ENCODE results near the gene GRID2IP. TPM values are rescaled to one million over a fixed set of nuclear protein-coding genes. Genes with fewer than 3 reads are reported as not detected.

The GRID2IP gene
- total and polyA plus RNA-seq, 2 of the 13 experiments (the other 11 are each of a cell fraction or from before 2014, with no cell fraction given), result 0.03 TPM; not detected in 1

DNA sequence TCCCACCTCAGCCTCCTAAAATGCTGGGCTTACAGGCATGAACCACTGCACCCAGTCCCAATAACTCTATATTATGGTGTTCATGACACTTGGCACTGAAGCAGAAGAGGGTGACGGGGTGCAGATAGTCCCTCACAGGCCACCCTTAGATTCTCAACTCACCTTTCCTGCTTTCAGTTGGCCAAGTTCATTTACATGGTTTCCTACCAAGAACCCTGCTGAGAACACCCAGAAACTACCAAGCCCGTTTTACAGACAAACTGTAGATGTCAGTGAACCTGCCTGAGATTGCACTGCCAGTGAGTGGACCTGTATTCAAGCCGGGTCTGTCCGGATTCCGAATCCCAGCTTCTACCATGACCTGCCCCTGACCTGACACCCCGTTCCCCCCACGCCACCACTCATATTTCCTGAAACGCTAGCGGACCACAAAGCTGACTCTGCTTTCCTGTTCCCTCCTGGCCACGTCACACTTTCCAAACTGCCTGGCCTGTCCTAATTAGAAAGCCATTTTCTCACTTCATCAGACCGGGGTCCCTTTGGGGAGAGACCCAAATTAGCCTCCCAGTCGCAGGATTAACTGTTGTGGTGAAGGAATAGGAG, 17.3 kb downstream of the GRID2IP start:
- Histone ChIP-seq H3K9me3 (ENCODE audit: low read length) (no peaks in the 10 kb centered on the region), H3K4me2 (ENCODE audit: low read depth, low read length) (no peak overlapping the region), H3K9ac (ENCODE audit: insufficient read depth, low read depth, low read length) (no peak overlapping the region), H3K27ac (ENCODE audit: extremely low read length, insufficient read depth, low read length) (no peak overlapping the region), H3K4me1 (ENCODE audit: insufficient read depth, low read length) (peaks cover 25% of the 10 kb centered on the region), H3K27me3 (ENCODE audit: control insufficient read depth in 1 of 2, insufficient read depth in 2 of 2, low read length in 2 of 2) (peaks cover 16 to 48% of the 10 kb centered on the region in 2 experiments), H4K20me1 (ENCODE audit: insufficient read depth, low read length) (no peaks in the 10 kb centered on the region), H3K4me3 (replicated peaks in 1 of 3; ENCODE audit: insufficient read depth in 1 of 3, low read depth in 2 of 3, low read length in 3 of 3) (no peak overlapping the region), H3K79me2 (ENCODE audit: insufficient read depth, low read length) (no peaks in the 10 kb centered on the region), H3K36me3 (replicated peaks in 1 of 2; ENCODE audit: control insufficient read depth in 1 of 2, insufficient read depth in 2 of 2, low read length in 2 of 2) (no peaks in the 10 kb centered on the region), H2AFZ (ENCODE audit: low read length) (no peak overlapping the region)
- CTCF ChIA-PET (ENCODE audit: low intra/inter-chr PET ratio, low total read pairs), result no interaction called here
- no peak for ATAC-seq
- no TSS peak for BruUV-seq (replicated peaks)
- intact Hi-C loops (cut with micrococcal nuclease; ENCODE audit: unreplicated experiment), result no loop called here
- in situ Hi-C loops (cut with HindIII; ENCODE audit: extremely low pct_ligation_motif_present, low pct_unique_long_range_greater_than_20kb), result no loop called here
- POLR2A ChIA-PET, result no interaction called here
- DNase-seq (ENCODE audit: low spot score), result no peak
- WGBS (ENCODE audit: low lambda C conversion rate), result 25% methylated on average over 12 of the region's 12 CpGs
- TF ChIP-seq SAFB2 (CRISPR knock-in tag; IDR thresholded peaks at IDR 0.05; ENCODE audit: borderline replicate concordance, low read depth) (no peak), CREB1 (IDR thresholded peaks at IDR 0.05) (peak; percentile 43; the same call in 1 of the 2 replicates), CREB1 (CRISPR knock-in tag; IDR thresholded peaks at IDR 0.05) (no peak)
- FAIRE-seq, result no peak

DNA sequence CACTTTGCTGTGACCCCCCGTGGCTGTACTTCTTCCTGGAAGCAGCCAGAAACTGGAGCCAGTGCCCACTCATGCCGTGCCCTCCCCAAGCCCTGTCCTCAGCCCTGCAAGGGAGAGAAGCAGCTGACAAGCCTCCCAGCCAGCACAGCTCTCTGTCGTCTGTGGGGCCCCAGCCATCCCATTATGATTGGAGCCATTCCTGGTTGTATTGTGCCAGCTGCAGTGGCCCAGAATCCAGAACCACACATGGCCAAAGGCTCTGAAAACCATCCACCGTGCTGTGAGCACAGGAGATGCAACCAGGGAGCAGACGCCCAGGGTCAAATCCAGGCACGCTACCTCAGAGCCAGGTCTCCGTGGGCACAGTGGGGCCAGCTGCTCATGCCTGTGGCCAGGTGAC, 18.7 kb downstream of the GRID2IP start:
- ATAC-seq, result no peak; the same call in 2 of the 3 replicates

More for the DNA sequence above, 18.7 kb downstream of the GRID2IP start:
- BruUV-seq (replicated peaks), result no TSS peak
- in situ Hi-C loops (cut with HindIII; ENCODE audit: extremely low pct_ligation_motif_present, low pct_unique_long_range_greater_than_20kb) (no loop called here), intact Hi-C loops (cut with micrococcal nuclease; ENCODE audit: unreplicated experiment) (no loop called here)
- Histone ChIP-seq H3K79me2 (ENCODE audit: insufficient read depth, low read length) (no peaks in the 10 kb centered on the region), H3K27ac (ENCODE audit: extremely low read length, insufficient read depth, low read length) (no peak overlapping the region), H3K4me3 (replicated peaks in 1 of 3; ENCODE audit: insufficient read depth in 1 of 3, low read depth in 2 of 3, low read length in 3 of 3) (no peak overlapping the region), H3K27me3 (ENCODE audit: control insufficient read depth in 1 of 2, insufficient read depth in 2 of 2, low read length in 2 of 2) (peaks cover 16 to 61% of the 10 kb centered on the region in 2 experiments), H3K36me3 (replicated peaks in 1 of 2; ENCODE audit: control insufficient read depth in 1 of 2, insufficient read depth in 2 of 2, low read length in 2 of 2) (no peaks in the 10 kb centered on the region), H2AFZ (ENCODE audit: low read length) (no peak overlapping the region), H3K9ac (ENCODE audit: insufficient read depth, low read depth, low read length) (no peak overlapping the region), H3K4me2 (ENCODE audit: low read depth, low read length) (no peak overlapping the region), H3K4me1 (ENCODE audit: insufficient read depth, low read length) (peaks cover 25% of the 10 kb centered on the region), H4K20me1 (ENCODE audit: insufficient read depth, low read length) (no peaks in the 10 kb centered on the region), H3K9me3 (ENCODE audit: low read length) (no peaks in the 10 kb centered on the region)
- POLR2A ChIA-PET, result no interaction called here
- 27% methylated on average over 3 of the region's 7 CpGs for WGBS (ENCODE audit: low lambda C conversion rate)
- FAIRE-seq (no peak), DNase-seq (ENCODE audit: low spot score) (no peak)
- TF ChIP-seq, protein P1, sequence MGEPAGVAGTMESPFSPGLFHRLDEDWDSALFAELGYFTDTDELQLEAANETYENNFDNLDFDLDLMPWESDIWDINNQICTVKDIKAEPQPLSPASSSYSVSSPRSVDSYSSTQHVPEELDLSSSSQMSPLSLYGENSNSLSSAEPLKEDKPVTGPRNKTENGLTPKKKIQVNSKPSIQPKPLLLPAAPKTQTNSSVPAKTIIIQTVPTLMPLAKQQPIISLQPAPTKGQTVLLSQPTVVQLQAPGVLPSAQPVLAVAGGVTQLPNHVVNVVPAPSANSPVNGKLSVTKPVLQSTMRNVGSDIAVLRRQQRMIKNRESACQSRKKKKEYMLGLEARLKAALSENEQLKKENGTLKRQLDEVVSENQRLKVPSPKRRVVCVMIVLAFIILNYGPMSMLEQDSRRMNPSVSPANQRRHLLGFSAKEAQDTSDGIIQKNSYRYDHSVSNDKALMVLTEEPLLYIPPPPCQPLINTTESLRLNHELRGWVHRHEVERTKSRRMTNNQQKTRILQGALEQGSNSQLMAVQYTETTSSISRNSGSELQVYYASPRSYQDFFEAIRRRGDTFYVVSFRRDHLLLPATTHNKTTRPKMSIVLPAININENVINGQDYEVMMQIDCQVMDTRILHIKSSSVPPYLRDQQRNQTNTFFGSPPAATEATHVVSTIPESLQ (CRISPR knock-in tag; conservative IDR thresholded peaks at IDR 0.05), result no peak
- TF ChIP-seq ZKSCAN8 (CRISPR knock-in tag; IDR thresholded peaks at IDR 0.05; ENCODE audit: borderline replicate concordance) (no peak), ZNF746 (CRISPR knock-in tag; IDR thresholded peaks at IDR 0.05) (no peak), ZNF709 (CRISPR knock-in tag; IDR thresholded peaks at IDR 0.05) (no peak), EED (CRISPR knock-in tag; IDR thresholded peaks at IDR 0.05) (no peak), TBP (CRISPR knock-in tag; IDR thresholded peaks at IDR 0.05) (no peak), TOE1 (CRISPR knock-in tag; IDR thresholded peaks at IDR 0.05) (no peak), RFXAP (CRISPR knock-in tag; IDR thresholded peaks at IDR 0.05; ENCODE audit: borderline replicate concordance) (no peak), ZNF251 (CRISPR knock-in tag; IDR thresholded peaks at IDR 0.05) (no peak), EZH2 (conservative IDR thresholded peaks at IDR 0.05; ENCODE audit: low read depth, low read length) (no peak)
- TF ChIP-seq, protein P2, sequence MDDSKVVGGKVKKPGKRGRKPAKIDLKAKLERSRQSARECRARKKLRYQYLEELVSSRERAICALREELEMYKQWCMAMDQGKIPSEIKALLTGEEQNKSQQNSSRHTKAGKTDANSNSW (CRISPR knock-in tag; IDR thresholded peaks at IDR 0.05; ENCODE audit: borderline replicate concordance), result no peak
- TF ChIP-seq, protein P3, sequence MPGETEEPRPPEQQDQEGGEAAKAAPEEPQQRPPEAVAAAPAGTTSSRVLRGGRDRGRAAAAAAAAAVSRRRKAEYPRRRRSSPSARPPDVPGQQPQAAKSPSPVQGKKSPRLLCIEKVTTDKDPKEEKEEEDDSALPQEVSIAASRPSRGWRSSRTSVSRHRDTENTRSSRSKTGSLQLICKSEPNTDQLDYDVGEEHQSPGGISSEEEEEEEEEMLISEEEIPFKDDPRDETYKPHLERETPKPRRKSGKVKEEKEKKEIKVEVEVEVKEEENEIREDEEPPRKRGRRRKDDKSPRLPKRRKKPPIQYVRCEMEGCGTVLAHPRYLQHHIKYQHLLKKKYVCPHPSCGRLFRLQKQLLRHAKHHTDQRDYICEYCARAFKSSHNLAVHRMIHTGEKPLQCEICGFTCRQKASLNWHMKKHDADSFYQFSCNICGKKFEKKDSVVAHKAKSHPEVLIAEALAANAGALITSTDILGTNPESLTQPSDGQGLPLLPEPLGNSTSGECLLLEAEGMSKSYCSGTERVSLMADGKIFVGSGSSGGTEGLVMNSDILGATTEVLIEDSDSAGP (CRISPR knock-in tag; IDR thresholded peaks at IDR 0.05; ENCODE audit: borderline replicate concordance), result no peak
- CTCF ChIA-PET (ENCODE audit: low intra/inter-chr PET ratio, low total read pairs), result no interaction called here
